H1 (cell line): ENCODE results near the gene ZNF423. TPM values are rescaled to one million over a fixed set of nuclear protein-coding genes. Genes with fewer than 3 reads are reported as not detected.

Experiments used
- ASH2L ChIP-seq: fragments of 200-600, 300-600 bp; sonication (generic); IDR thresholded peaks from one replicate; pipeline ENCODE4 v1.7.1; 2017; ENCODE audit warnings: low read length
- BCL11A ChIP-seq, 2 experiments: IDR thresholded peaks; one replicate each; pipeline ENCODE4 v1.6.1; 2011; ENCODE audit warnings: low read depth in 2 of 2, low read length in 2 of 2, mild to moderate bottlenecking in 2 of 2
- CHD7 ChIP-seq: fragments of 300-600 bp; sonication (generic); IDR thresholded peaks from 2 replicates; pipeline ENCODE4 v1.7.1; 2012; ENCODE audit warnings: low read length, moderate library complexity, mild to moderate bottlenecking, inconsistent platforms; ENCODE audit not compliant: insufficient replicate concordance
- CTBP2 ChIP-seq: IDR thresholded peaks from 2 replicates; pipeline ENCODE4 v1.7.0; 2011; ENCODE audit warnings: borderline replicate concordance, mild to moderate bottlenecking, moderate library complexity, mixed read lengths, low read length; ENCODE audit not compliant: insufficient read depth, insufficient read length
- MAX ChIP-seq: IDR thresholded peaks from 2 replicates; pipeline ENCODE4 v1.6.1; 2012; ENCODE audit warnings: inconsistent platforms
- POLR2A ChIP-seq, 2 experiments: IDR thresholded peaks; 1 replicate in 1 of 2; 2 replicates in 1 of 2; pipeline ENCODE4 v1.6.1; 2011; ENCODE audit warnings: low read depth in 2 of 2, low read length in 2 of 2, mild to moderate bottlenecking in 2 of 2; ENCODE audit errors: control extremely low read depth in 1 of 2
- SP2 ChIP-seq: IDR thresholded peaks from 2 replicates; pipeline ENCODE4 v1.6.1; 2012; ENCODE audit warnings: mild to moderate bottlenecking, low read length, inconsistent platforms
- SUZ12 ChIP-seq: fragments of 200-600 bp; sonication (generic); IDR thresholded peaks from 2 replicates; pipeline ENCODE4 v1.6.1; 2012; ENCODE audit warnings: mild to moderate bottlenecking, inconsistent platforms, low read length, moderate library complexity, mixed read lengths
- YY1 ChIP-seq: IDR thresholded peaks from 2 replicates; pipeline ENCODE4 v1.6.1; 2011; ENCODE audit warnings: low read depth, mild to moderate bottlenecking, low read length
- polyA plus RNA-seq, 7 experiments: library from polyadenylated mRNA; depleted of rRNA in 3 of 7; stranded (reverse) in 5 of 7; unstranded in 2 of 7; fragments of >200 nt in 5 of 7; fragments of 200-250 nt in 2 of 7; gene quantifications; 1 replicate in 5 of 7; 2 replicates in 1 of 7; 4 replicates in 1 of 7; pipeline versions ENCODE4 v1.2.1 to v1.2.3, GENCODE V29; 2011 to 2013; ENCODE audit warnings: missing spikeins in 2 of 7, mixed read lengths in 2 of 7
- total RNA-seq: library from RNA; stranded (reverse); fragmentation: NEBNext Ultra II Directional; extraction: Animal tissue kit (Norgen Biotek cat#: 25700); gene quantifications from 2 replicates; pipeline ENCODE4 v1.2.1, GENCODE V29; 2021

Gene ZNF423
- total and polyA plus RNA-seq, 2 of the 8 experiments (the other 6 are each of a cell fraction or from before 2014, with no cell fraction given) = 38.2 to 52.3 TPM

GRCh38 chr16:49681217-49681883 is 174.6 kb downstream of the ZNF423 start (continued):
- no peak for TF ChIP-seq CHD7
- no peak for TF ChIP-seq BCL11A (IDR thresholded peaks at IDR 0.05; ENCODE audit: low read depth in 2 of 2, low read length in 2 of 2)
- TF ChIP-seq MAX = no peak
- no peak for TF ChIP-seq CTBP2
- TF ChIP-seq SUZ12 = no peak
- TF ChIP-seq YY1 = no peak
- TF ChIP-seq POLR2A (IDR thresholded peaks at IDR 0.05; ENCODE audit: control extremely low read depth in 1 of 2, low read depth in 2 of 2, low read length in 2 of 2) = no peak
- no peak for TF ChIP-seq SP2
- TF ChIP-seq ASH2L = no peak
